Left lung (tissue), 10 donors: ENCODE data around the gene EXOC4. TPM values are rescaled to one million over a fixed set of nuclear protein-coding genes. Genes with fewer than 3 reads are reported as not detected.
"Not testable (repeated sequence)": the region's sequence is repeated elsewhere in the genome, so short reads cannot be mapped to it uniquely, and the experiment has no call there.

Experiments used
- ATAC-seq: fragments of 200-7000 bp; cut with Tn5 transposase; one replicate; pipeline ENCODE4 v1.9.1; 2020; ENCODE audit warnings: moderate library complexity
- DNase-seq, 4 donors: peaks; one replicate each; pipeline ENCODE4 v3.0.0-alpha.2; 2013 to 2020
- H3K27ac ChIP-seq, 2 donors: fragments of 200-600 bp; sonication (generic) in 1 of 2; one replicate each; pipeline versions ENCODE4 v1.5.0 to v1.8.0; 2020 to 2021
- H3K27me3 ChIP-seq, 2 donors: fragments of 200-600 bp; sonication (generic) in 1 of 2; one replicate each; pipeline versions ENCODE4 v1.5.0 to v1.8.0; 2020 to 2021
- H3K36me3 ChIP-seq, 2 donors: fragments of 200-600 bp; sonication (generic) in 1 of 2; one replicate each; pipeline versions ENCODE4 v1.5.0 to v1.8.0; 2020 to 2021
- H3K4me1 ChIP-seq, 2 donors: fragments of 200-600 bp; one replicate each; pipeline ENCODE4 v1.8.0; 2021
- H3K4me3 ChIP-seq, 2 donors: fragments of 200-600 bp; sonication (generic) in 1 of 2; one replicate each; pipeline versions ENCODE4 v1.5.0 to v1.8.0; 2020 to 2021; ENCODE audit warnings: mild to moderate bottlenecking in 1 of 2
- H3K9me3 ChIP-seq, 2 donors: fragments of 200-600 bp; sonication (generic) in 1 of 2; one replicate each; pipeline versions ENCODE4 v1.5.0 to v1.8.0; 2020 to 2021
- CTCF ChIP-seq, 2 donors: fragments of 200-600 bp; sonication (generic) in 1 of 2; IDR thresholded peaks; one replicate each; pipeline versions ENCODE4 v1.5.0 to v1.8.0; 2021; ENCODE audit warnings: antibody characterized with exemption in 2 of 2
- intact Hi-C, 2 donors: fragments of 100-400 bp; cut with DNase I; formaldehyde crosslinking; loops; one replicate each; pipeline versions ENCODE4 v1.11.2 to v1.14.2; 2022
- polyA plus RNA-seq, 6 donors: library from polyadenylated mRNA; unstranded; fragments of 120-200 nt; gene quantifications; one replicate each; pipeline ENCODE4 v1.2.1, GENCODE V29; 2013; ENCODE audit not compliant: insufficient read length in 6 of 6
- total RNA-seq, 2 donors: library from RNA; stranded (reverse); fragmentation: NEBNext Ultra II Directional; extraction: Animal tissue kit (Norgen Biotek cat#: 25700); gene quantifications; one replicate each; pipeline ENCODE4 v1.2.1, GENCODE V29; 2021
- donor health status: DM: no; HTN: yes; CAD: no.
- donor health status: DM: no; HTN: no; CAD: no.

EXOC4 gene
- total and polyA plus RNA-seq, 8 donors, result 52.5 to 79.4 (median 65.9) TPM

GRCh38 chr7:133775201-133775600 lies 522.3 kb downstream of the EXOC4 start:
- TF ChIP-seq CTCF (IDR thresholded peaks at IDR 0.05), result no peak
- Histone ChIP-seq H3K27ac (no peak overlapping the region), H3K4me3 (no peak overlapping the region), H3K36me3 (no peaks in the 10 kb centered on the region), H3K9me3 (peaks cover 0 to 4% of the 10 kb centered on the region in 2 donors), H3K27me3 (no peaks in the 10 kb centered on the region), H3K4me1 (no peaks in the 10 kb centered on the region)
- intact Hi-C loops, result no loop called here
- DNase-seq (no peak), ATAC-seq (no peak)

DNA sequence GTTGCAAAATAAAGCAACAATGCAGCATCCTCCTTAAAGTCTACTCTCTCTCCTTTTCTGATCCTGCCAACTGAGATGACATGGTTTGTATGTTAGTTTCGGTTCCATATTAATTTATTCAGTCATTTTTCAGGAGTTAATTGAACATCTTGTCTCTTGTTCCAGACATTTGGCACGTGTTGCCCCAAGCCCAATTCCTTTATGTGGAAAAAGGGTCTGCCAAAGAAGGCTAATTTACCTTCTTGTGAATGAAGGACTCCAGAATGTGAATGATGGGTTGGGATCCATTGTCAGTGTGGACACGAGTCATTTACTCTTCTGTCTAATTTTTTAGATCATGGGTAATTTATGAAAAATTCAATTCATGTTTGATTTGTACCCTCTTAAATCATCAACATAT lies 523.4 kb downstream of the EXOC4 start:
- H3K27me3 ChIP-seq, result no peaks in the 10 kb centered on the region
- H3K9me3 ChIP-seq, result peaks cover 0 to 4% of the 10 kb centered on the region in 2 donors
- TF ChIP-seq CTCF (IDR thresholded peaks at IDR 0.05), result no peak
- intact Hi-C loops, result no loop called here
- ATAC-seq (no peak), DNase-seq (no peak)
- no peaks in the 10 kb centered on the region for H3K4me1 ChIP-seq
- no peak overlapping the region for H3K4me3 ChIP-seq
- H3K36me3 ChIP-seq, result no peaks in the 10 kb centered on the region
- H3K27ac ChIP-seq, result no peak overlapping the region

- H3K36me3 ChIP-seq, result no peaks in the 10 kb centered on the region
- DNase-seq, result no peak
- H3K27ac ChIP-seq, result no peak overlapping the region
- peaks cover 0 to 4% of the 10 kb centered on the region in 2 donors for H3K9me3 ChIP-seq
- ATAC-seq, result no peak
- H3K4me3 ChIP-seq, result no peak overlapping the region
- no peaks in the 10 kb centered on the region for H3K27me3 ChIP-seq
- intact Hi-C loops, result no loop called here
- TF ChIP-seq CTCF (IDR thresholded peaks at IDR 0.05), result no peak
- no peaks in the 10 kb centered on the region for H3K4me1 ChIP-seq
Observed at GRCh38 chr7:133777701-133778100, 524.8 kb downstream of the EXOC4 start.

- TF ChIP-seq CTCF (IDR thresholded peaks at IDR 0.05), result no peak
- H3K4me3 ChIP-seq, result no peak overlapping the region
- no peaks in the 10 kb centered on the region for H3K36me3 ChIP-seq
- no peaks in the 10 kb centered on the region for H3K27me3 ChIP-seq
- intact Hi-C loops, result no loop called here
- no peak overlapping the region for H3K27ac ChIP-seq
- no peaks in the 10 kb centered on the region for H3K4me1 ChIP-seq
- peaks cover 0 to 4% of the 10 kb centered on the region in 2 donors for H3K9me3 ChIP-seq
- no peak for ATAC-seq
- DNase-seq, result no peak
Observed at GRCh38 chr7:133778472-133778871, 525.6 kb downstream of the EXOC4 start.

DNA sequence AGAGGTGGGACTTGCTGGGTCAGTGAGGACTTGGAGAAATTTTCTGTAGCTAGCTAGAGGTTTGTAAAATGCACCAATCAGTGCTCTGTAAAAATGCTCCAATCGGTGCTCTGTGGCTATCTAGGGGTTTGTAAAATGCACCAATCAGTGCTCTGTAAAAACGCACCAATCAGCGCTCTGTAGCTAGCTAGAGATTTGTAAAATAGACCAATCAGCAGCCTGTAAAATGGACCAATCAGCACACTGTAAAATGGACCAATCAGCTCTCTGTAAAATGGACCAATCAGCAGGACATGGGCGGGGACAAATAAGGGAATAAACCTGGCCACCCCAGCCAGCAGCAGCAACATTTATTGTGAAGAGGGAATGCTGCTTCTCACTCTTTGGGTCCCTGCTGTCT lies 526.7 kb downstream of the EXOC4 start:
- H3K4me3 ChIP-seq, DNase-seq, H3K9me3 ChIP-seq, H3K27me3 ChIP-seq, H3K36me3 ChIP-seq, H3K4me1 ChIP-seq, ATAC-seq, H3K27ac ChIP-seq, intact Hi-C loops: not testable (repeated sequence)

DNA sequence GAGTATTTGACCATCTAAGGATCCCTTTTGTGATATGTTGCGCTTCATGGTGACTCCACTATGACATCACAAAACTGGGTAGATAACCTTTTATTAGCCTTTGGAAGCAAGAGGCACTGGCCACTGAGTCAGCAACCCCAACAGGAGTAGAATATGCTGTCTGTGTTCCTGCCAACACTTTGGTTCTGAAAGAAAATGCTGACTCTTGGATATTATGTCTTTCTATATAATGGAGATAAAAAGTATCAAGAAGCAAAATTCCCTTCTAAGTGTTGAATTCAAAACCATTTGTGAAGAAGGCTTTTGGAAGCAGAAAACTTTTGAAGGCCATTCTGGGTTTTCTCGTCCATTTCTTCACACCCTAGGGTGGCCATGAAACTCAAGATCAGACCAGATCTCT lies 528.0 kb downstream of the EXOC4 start:
- H3K36me3 ChIP-seq, result no peaks in the 10 kb centered on the region
- peaks cover 0 to 4% of the 10 kb centered on the region in 2 donors for H3K9me3 ChIP-seq
- no peak overlapping the region for H3K4me3 ChIP-seq
- intact Hi-C loops, result no loop called here
- H3K4me1 ChIP-seq, result no peaks in the 10 kb centered on the region
- no peak for TF ChIP-seq CTCF (IDR thresholded peaks at IDR 0.05)
- DNase-seq (no peak), ATAC-seq (no peak)
- no peaks in the 10 kb centered on the region for H3K27me3 ChIP-seq
- H3K27ac ChIP-seq, result no peak overlapping the region
